Keratinocyte (primary cell): ENCODE results near the gene ANXA4.

Source experiments
- CTCF ChIP-seq, 3 experiments: IDR thresholded peaks in 1 of 3; conservative IDR thresholded peaks in 1 of 3; optimal IDR thresholded peaks in 1 of 3; 2 replicates in 2 of 3; 3 replicates in 1 of 3; pipeline versions ENCODE3 to v1.5.1; 2011; ENCODE audit warnings: low read length in 3 of 3, mild to moderate bottlenecking in 3 of 3, moderate library complexity in 2 of 3, control low read depth in 1 of 3, inconsistent platforms in 1 of 3; ENCODE audit not compliant: insufficient read depth in 2 of 3; ENCODE audit errors: extremely low read depth in 1 of 3
- EZH2 ChIP-seq: IDR thresholded peaks from one replicate; pipeline ENCODE4 v1.6.1; 2012; ENCODE audit warnings: inconsistent platforms, mild to moderate bottlenecking, low read length, moderate library complexity

- TF ChIP-seq CTCF (optimal IDR thresholded peaks at IDR 0.05 in 1 of 3, IDR thresholded peaks at IDR 0.05 in 1 of 3, conservative IDR thresholded peaks at IDR 0.05 in 1 of 3; ENCODE audit: extremely low read depth in 1 of 3, insufficient read depth in 2 of 3, low read length in 3 of 3) (no peak), EZH2 (no peak)
Measured at GRCh38 chr2:69796174-69796573, 54.2 kb downstream of the ANXA4 start.
